ENCODE data around the gene SULT1C2.
"Not testable (repeated sequence)": the region's sequence is repeated elsewhere in the genome, so short reads cannot be mapped to it uniquely, and the experiment has no call there.

DNA sequence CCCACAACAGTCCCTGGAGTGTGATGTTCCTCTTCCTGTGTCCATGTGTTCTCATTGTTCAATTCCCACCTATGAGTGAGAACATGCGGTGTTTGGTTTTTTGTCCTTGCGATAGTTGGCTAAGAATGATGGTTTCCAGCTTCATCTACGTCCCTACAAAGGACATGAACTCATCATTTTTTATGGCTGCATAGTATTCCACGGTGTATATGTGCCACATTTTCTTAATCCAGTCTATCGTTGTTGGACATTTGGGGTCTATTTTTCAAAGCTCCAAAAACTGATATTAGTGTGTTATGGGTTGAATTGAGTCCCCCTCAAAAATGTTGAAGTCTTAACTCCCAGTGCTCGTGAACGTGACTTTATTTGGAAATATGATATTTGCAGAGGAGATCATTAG is 4.1 kb upstream of the SULT1C2 start:
- not testable (repeated sequence) for TF ChIP-seq HNRNPUL1 (IDR thresholded peaks at IDR 0.05; ENCODE audit: low read length); ELF1 (tag; IDR thresholded peaks at IDR 0.05); MAX (CRISPR knock-in tag; IDR thresholded peaks at IDR 0.05); YY1 (IDR thresholded peaks at IDR 0.05; ENCODE audit: borderline replicate concordance in 1 of 3, control insufficient read depth in 1 of 3, extremely low read depth in 1 of 3, insufficient read depth in 3 of 3, insufficient read length in 1 of 3, insufficient replicate concordance in 2 of 3, low read depth in 1 of 3, low read length in 2 of 3); NONO (IDR thresholded peaks at IDR 0.05; ENCODE audit: low read depth in 2 of 2, low read length in 1 of 2); ETV5 (CRISPR knock-in tag; IDR thresholded peaks at IDR 0.05; ENCODE audit: low read depth); EZH2 (IDR thresholded peaks at IDR 0.05; ENCODE audit: borderline replicate concordance, low read depth, low read length); RNF219 (CRISPR knock-in tag; IDR thresholded peaks at IDR 0.05); SFPQ (IDR thresholded peaks at IDR 0.05; ENCODE audit: low read depth, low read length); MXI1 (IDR thresholded peaks at IDR 0.05; ENCODE audit: low read depth, low read length); TEAD2 (tag; IDR thresholded peaks at IDR 0.05); CTCF (IDR thresholded peaks at IDR 0.05 in 2 of 3, conservative IDR thresholded peaks at IDR 0.05 in 1 of 3; ENCODE audit: insufficient read depth in 2 of 3, low read depth in 1 of 3, low read length in 3 of 3)
- TF ChIP-seq, protein P1, sequence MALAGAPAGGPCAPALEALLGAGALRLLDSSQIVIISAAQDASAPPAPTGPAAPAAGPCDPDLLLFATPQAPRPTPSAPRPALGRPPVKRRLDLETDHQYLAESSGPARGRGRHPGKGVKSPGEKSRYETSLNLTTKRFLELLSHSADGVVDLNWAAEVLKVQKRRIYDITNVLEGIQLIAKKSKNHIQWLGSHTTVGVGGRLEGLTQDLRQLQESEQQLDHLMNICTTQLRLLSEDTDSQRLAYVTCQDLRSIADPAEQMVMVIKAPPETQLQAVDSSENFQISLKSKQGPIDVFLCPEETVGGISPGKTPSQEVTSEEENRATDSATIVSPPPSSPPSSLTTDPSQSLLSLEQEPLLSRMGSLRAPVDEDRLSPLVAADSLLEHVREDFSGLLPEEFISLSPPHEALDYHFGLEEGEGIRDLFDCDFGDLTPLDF (CRISPR knock-in tag; IDR thresholded peaks at IDR 0.05) = not testable (repeated sequence)
